C4-2B (cell line): ENCODE results near the gene CPNE1.

Experiments
- ZFX ChIP-seq: fragments of 450-650 bp; IDR thresholded peaks from 2 replicates; pipeline ENCODE4 v1.6.1; 2017
- TF ChIP-seq, protein P1 (sequence below): fragments of 450-650 bp; conservative IDR thresholded peaks from 2 replicates; pipeline ENCODE4 v1.5.1; 2017; ENCODE audit warnings: mild to moderate bottlenecking

DNA sequence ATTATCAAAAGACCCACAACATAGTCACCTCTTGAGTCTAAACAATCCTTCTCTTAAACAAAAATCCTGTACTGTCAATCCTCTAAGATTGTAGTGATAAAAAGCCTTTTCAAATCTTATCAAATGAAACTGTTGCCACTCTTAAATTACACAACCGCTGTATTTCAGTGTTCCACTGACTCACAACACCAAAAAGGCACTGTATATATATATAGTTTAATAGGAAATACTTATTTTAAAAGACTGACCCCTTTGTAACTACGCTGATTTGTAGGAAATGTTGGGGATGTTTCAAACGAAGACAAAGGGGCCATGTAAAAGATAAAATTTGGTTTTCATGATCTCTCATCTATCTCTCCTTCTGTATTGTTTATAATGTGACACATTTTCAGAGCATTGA is 14.1 kb downstream of the CPNE1 start:
- TF ChIP-seq, protein P1, sequence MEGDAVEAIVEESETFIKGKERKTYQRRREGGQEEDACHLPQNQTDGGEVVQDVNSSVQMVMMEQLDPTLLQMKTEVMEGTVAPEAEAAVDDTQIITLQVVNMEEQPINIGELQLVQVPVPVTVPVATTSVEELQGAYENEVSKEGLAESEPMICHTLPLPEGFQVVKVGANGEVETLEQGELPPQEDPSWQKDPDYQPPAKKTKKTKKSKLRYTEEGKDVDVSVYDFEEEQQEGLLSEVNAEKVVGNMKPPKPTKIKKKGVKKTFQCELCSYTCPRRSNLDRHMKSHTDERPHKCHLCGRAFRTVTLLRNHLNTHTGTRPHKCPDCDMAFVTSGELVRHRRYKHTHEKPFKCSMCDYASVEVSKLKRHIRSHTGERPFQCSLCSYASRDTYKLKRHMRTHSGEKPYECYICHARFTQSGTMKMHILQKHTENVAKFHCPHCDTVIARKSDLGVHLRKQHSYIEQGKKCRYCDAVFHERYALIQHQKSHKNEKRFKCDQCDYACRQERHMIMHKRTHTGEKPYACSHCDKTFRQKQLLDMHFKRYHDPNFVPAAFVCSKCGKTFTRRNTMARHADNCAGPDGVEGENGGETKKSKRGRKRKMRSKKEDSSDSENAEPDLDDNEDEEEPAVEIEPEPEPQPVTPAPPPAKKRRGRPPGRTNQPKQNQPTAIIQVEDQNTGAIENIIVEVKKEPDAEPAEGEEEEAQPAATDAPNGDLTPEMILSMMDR = no peak
- no peak for TF ChIP-seq ZFX
